K562 (cell line): ENCODE measurements around the gene SPHK2. TPM values are rescaled to one million over a fixed set of nuclear protein-coding genes. Genes with fewer than 3 reads are reported as not detected.

Experiments
- ATF6 ChIP-seq: sonication (generic); formaldehyde crosslinking; IDR thresholded peaks from 2 replicates; pipeline ENCODE4 v1.4.0; 2020; ENCODE audit warnings: mild to moderate bottlenecking, missing genetic modification reagents
- CAMTA2 ChIP-seq: fragments of 250-450 bp; sonication (Bioruptor Pico); conservative IDR thresholded peaks from 2 replicates; pipeline ENCODE4 v1.5.1; 2022
- DLX4 ChIP-seq: fragments of 250-450 bp; sonication (Bioruptor Pico); IDR thresholded peaks from 2 replicates; pipeline ENCODE4 v1.6.1; 2021; ENCODE audit warnings: mild to moderate bottlenecking
- ELF4 ChIP-seq: fragments of 450-650 bp; formaldehyde crosslinking; IDR thresholded peaks from 2 replicates; pipeline ENCODE4 v1.4.0; 2022; ENCODE audit warnings: missing genetic modification characterization
- EWSR1 ChIP-seq: fragments of 450-650 bp; IDR thresholded peaks from 2 replicates; pipeline ENCODE4 v1.6.1; 2018; ENCODE audit warnings: borderline replicate concordance, mild to moderate bottlenecking, low read depth, moderate library complexity; ENCODE audit not compliant: partially characterized antibody
- IFI16 ChIP-seq: fragments of 250-450 bp; sonication (Bioruptor Pico); IDR thresholded peaks from 2 replicates; pipeline ENCODE4 v2.1.2; 2022; ENCODE audit warnings: mild to moderate bottlenecking, inconsistent platforms
- LARP7 ChIP-seq: fragments of 450-650 bp; IDR thresholded peaks from 2 replicates; pipeline ENCODE4 v1.6.1; 2016
- MYBL2 ChIP-seq, 2 experiments: fragments of 450-650 bp in 1 of 2; sonication (generic) in 1 of 2; formaldehyde crosslinking in 1 of 2; IDR thresholded peaks; 2 replicates each; pipeline versions ENCODE4 v1.6.1 to v1.8.1; 2017 to 2022; ENCODE audit warnings: borderline replicate concordance in 1 of 2, inconsistent platforms in 1 of 2, low read depth in 1 of 2, mild to moderate bottlenecking in 1 of 2, missing genetic modification reagents in 1 of 2, moderate library complexity in 1 of 2
- NCOA4 ChIP-seq: fragments of 450-650 bp; IDR thresholded peaks from 2 replicates; pipeline ENCODE4 v1.6.1; 2018; ENCODE audit warnings: mild to moderate bottlenecking; ENCODE audit not compliant: partially characterized antibody
- NR2C1 ChIP-seq, 2 experiments: fragments of 450-650 bp; IDR thresholded peaks; 2 replicates each; pipeline ENCODE4 v1.6.1; 2017; ENCODE audit warnings: mild to moderate bottlenecking in 2 of 2, antibody characterized with exemption in 1 of 2, inconsistent platforms in 1 of 2, missing compliant biosample characterization in 1 of 2, missing genetic modification characterization in 1 of 2
- PML ChIP-seq: IDR thresholded peaks from 2 replicates; pipeline ENCODE4 v1.6.1; 2012; ENCODE audit warnings: low read length, inconsistent platforms
- SETDB1 ChIP-seq: IDR thresholded peaks from one replicate; pipeline ENCODE4 v1.6.1; 2012; ENCODE audit warnings: low read length, control low read depth, inconsistent platforms
- TEAD1 ChIP-seq, 2 experiments: fragments of 450-650 bp in 1 of 2; sonication (generic) in 1 of 2; formaldehyde crosslinking; IDR thresholded peaks; 2 replicates each; pipeline versions ENCODE4 v1.4.0 to v1.8.0; 2020 to 2022; ENCODE audit warnings: mild to moderate bottlenecking in 2 of 2, missing genetic modification reagents in 1 of 2
- TFAP4 ChIP-seq: sonication (generic); formaldehyde crosslinking; IDR thresholded peaks from 2 replicates; pipeline ENCODE4 v1.8.0; 2022; ENCODE audit warnings: missing genetic modification reagents, mild to moderate bottlenecking, moderate library complexity, borderline replicate concordance
- U2AF2 ChIP-seq: fragments of 200-400 bp; formaldehyde crosslinking; optimal IDR thresholded peaks from 2 replicates; pipeline ENCODE3; 2017; ENCODE audit warnings: low read depth, mild to moderate bottlenecking, low read length
- ZNF668 ChIP-seq: fragments of 250-450 bp; sonication (Bioruptor Pico); IDR thresholded peaks from 2 replicates; pipeline ENCODE4 v1.8.0; 2022; ENCODE audit warnings: mild to moderate bottlenecking, inconsistent platforms
- polyA plus RNA-seq, 8 experiments: library from polyadenylated mRNA; depleted of rRNA in 4 of 8; stranded (reverse) in 5 of 8; unstranded in 3 of 8; fragments of >200 nt; fragmentation: Nextera tagmentation in 2 of 8; fragmentation: Illumina TruSeq in 1 of 8; extraction: Ambion mirVana in 2 of 8; extraction: Trizol in 1 of 8; gene quantifications; 2 replicates each; pipeline versions ENCODE4 v1.2.1 to v1.2.3, GENCODE V29; 2011 to 2014; ENCODE audit warnings: inconsistent platforms in 1 of 8, missing spikeins in 1 of 8
- total RNA-seq, 7 experiments: library from RNA; depleted of rRNA in 6 of 7; stranded (reverse); fragments of >200 nt in 6 of 7; fragmentation: Illumina TruSeq in 2 of 7; extraction: Trizol in 2 of 7; gene quantifications; 2 replicates each; pipeline versions ENCODE4 v1.2.1 to v1.2.3, GENCODE V29; 2011 to 2021; ENCODE audit warnings: low replicate concordance in 1 of 7
- TF ChIP-seq, protein P1 (sequence below), 3 experiments: fragments of 200-800 bp in 1 of 3; sonication (Bioruptor generic) in 1 of 3; sonication (generic) in 1 of 3; formaldehyde crosslinking in 1 of 3; IDR thresholded peaks; 2 replicates each; pipeline versions ENCODE4 v1.6.1 to v1.8.0; 2016 to 2022; ENCODE audit warnings: mild to moderate bottlenecking in 2 of 3, missing compliant biosample characterization in 2 of 3, missing genetic modification characterization in 2 of 3, missing genetic modification reagents in 1 of 3
- TF ChIP-seq, protein P2 (sequence below): sonication (generic); formaldehyde crosslinking; IDR thresholded peaks from 2 replicates; pipeline ENCODE4 v1.8.0; 2022; ENCODE audit warnings: mild to moderate bottlenecking, low read depth, missing genetic modification reagents

The SPHK2 gene
- total and polyA plus RNA-seq, 9 of the 15 experiments (the other 6 are each of a cell fraction or from before 2014, with no cell fraction given), result 0.10 to 15.2 (median 2.9) TPM

- TF ChIP-seq, protein P1, sequence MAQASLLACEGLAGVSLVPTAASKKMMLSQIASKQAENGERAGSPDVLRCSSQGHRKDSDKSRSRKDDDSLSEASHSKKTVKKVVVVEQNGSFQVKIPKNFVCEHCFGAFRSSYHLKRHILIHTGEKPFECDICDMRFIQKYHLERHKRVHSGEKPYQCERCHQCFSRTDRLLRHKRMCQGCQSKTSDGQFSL (CRISPR knock-in tag; IDR thresholded peaks at IDR 0.05), result no peak
- TF ChIP-seq, protein P1 (tag; IDR thresholded peaks at IDR 0.05), result no peak
- TF ChIP-seq ZNF668, result no peak
- TF ChIP-seq TEAD1 (CRISPR knock-in tag; IDR thresholded peaks at IDR 0.05), result peak; percentile 36 to 80; a peak in 2 of 4 replicates
- TF ChIP-seq, protein P2, sequence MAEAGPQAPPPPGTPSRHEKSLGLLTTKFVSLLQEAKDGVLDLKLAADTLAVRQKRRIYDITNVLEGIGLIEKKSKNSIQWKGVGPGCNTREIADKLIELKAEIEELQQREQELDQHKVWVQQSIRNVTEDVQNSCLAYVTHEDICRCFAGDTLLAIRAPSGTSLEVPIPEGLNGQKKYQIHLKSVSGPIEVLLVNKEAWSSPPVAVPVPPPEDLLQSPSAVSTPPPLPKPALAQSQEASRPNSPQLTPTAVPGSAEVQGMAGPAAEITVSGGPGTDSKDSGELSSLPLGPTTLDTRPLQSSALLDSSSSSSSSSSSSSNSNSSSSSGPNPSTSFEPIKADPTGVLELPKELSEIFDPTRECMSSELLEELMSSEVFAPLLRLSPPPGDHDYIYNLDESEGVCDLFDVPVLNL, result no peak
- TF ChIP-seq IFI16 (CRISPR knock-in tag), result no peak
- no peak for TF ChIP-seq NCOA4
- TF ChIP-seq ATF6, result no peak
- TF ChIP-seq EWSR1, result no peak
- TF ChIP-seq U2AF2, result no peak
- TF ChIP-seq NR2C1 (IDR thresholded peaks at IDR 0.05), result peak; percentile 98
- peak; percentile 98 for TF ChIP-seq NR2C1 (tag; IDR thresholded peaks at IDR 0.05)
- TF ChIP-seq LARP7, result no peak
- TF ChIP-seq MYBL2 (IDR thresholded peaks at IDR 0.05; ENCODE audit: low read depth), result no peak
- TF ChIP-seq MYBL2 (CRISPR knock-in tag; IDR thresholded peaks at IDR 0.05; ENCODE audit: borderline replicate concordance), result no peak
- no peak for TF ChIP-seq PML
- TF ChIP-seq ELF4, result no peak
- no peak for TF ChIP-seq CAMTA2 (CRISPR knock-in tag)
- TF ChIP-seq SETDB1, result no peak
- no peak for TF ChIP-seq DLX4 (CRISPR knock-in tag)
- TF ChIP-seq TFAP4 (CRISPR knock-in tag), result peak; percentile 99
Measured at GRCh38 chr19:48633148-48634035, 14.1 kb downstream of the SPHK2 start (continued).
